Activated T-cell treated with anti-CD3 and anti-CD28 coated beads for 48 hours (primary cell): ENCODE results near the gene RHBDF1.

ENCODE experiments used
- DNase-seq: peaks from one replicate; pipeline ENCODE4 v3.0.0-alpha.2; 2020; ENCODE audit warnings: low read depth

Gene RHBDF1

GRCh38 chr16:74747-75334 is 2.4 kb upstream of the RHBDF1 start:
- no peak for DNase-seq

- no peak for DNase-seq
Measured at GRCh38 chr16:74051-74746, 1.8 kb upstream of the RHBDF1 start.

GRCh38 chr16:71540-72401 is 660 bp downstream of the RHBDF1 start:
- no peak for DNase-seq

- DNase-seq = no peak
Measured at GRCh38 chr16:71210-71539, 1.3 kb downstream of the RHBDF1 start.

- no peak for DNase-seq
Measured at GRCh38 chr16:69181-69580, 3.2 kb downstream of the RHBDF1 start.

GRCh38 chr16:67884-68789 is 4.3 kb downstream of the RHBDF1 start:
- DNase-seq = no peak

DNA sequence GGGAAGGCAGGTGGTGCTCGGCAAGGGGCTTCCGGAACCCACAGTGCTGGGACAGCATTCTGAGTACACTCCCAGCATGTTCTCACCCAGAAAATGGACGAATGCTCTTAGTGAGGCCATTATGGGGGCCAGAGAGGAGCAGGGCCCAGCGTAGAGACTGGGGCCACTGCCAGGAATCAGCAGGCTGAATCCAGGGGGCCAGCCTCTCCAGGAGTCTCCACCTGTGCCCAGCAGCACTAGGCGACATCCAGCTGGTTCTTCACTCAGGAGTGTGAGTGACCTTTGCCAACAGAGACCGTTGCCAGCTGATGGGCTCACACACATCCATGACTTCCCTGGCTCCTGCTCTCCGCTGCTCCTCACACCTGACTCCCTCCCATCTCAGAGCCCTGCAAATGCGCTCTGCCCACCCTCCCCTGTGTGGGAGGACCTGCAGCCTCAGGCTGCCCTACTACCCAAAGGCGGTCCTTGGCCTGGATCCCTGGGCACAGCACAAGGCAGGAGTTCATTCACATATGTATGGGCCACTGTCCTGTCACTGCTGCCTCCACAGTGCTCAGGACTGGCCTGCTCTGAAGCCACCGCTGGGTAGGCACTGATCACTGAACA is 5.1 kb downstream of the RHBDF1 start:
- DNase-seq = no peak

DNA sequence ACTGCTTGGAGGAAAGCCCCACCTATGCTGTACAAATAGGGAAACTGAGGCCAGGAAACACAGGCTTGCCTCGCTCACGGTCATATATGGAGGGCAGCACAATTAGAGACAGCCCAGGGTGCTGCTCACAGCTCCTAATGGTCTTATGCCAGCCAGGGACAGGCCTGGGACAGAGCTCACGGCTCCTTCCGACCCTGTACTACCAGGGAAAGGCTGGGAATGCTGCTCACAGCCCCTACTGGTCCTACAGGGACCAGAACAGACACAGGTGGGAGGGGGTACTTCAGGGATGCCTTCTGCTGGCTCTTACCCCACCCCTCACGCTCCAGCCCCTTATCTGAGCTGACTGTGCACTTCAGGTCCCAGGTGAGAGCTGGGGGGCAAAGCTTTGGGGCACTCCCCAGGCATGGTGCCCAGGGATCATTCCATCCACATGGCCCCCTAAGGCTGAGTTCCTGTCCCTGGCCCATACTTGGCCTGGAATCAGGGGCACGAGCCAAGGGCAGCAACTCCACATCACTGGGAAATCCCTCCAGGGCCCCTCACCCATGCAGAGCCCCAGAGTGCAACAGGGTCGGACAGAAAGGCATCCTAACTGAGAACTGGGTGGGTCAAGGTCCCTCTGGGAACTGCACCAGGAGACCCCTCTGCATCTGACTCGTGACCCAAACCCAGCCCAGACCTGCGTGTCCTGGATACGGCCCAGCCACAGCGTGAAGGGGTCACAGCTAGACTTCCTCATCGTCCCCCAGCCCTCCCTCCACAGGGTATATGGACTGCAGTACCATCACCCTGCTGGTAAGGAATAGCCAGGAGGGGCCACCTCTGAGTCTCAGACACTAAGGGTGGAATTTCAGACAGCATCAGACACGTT is 5.9 kb downstream of the RHBDF1 start:
- no peak for DNase-seq

- DNase-seq = peak; percentile 85
Measured at GRCh38 chr16:65745-66144, 6.7 kb downstream of the RHBDF1 start.

DNA sequence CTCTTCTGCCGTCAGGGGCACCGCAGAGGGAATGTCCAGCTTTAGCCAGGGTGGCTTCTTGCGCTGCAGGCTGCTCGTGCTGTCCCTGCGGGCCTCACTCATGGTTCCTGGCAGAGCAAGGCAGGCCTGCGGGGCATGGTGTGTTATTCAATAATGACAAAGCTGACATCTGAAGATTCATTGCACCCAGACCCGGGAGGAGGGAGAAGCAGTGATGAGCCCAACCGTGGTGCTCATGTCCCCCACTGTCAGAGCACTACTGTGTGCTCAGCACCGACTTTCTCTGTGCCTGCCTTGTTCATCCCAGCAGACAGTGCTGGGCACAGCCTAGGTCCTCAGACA is 7.5 kb downstream of the RHBDF1 start:
- no peak for DNase-seq

- no peak for DNase-seq
Measured at GRCh38 chr16:63998-64913, 8.2 kb downstream of the RHBDF1 start.

DNA sequence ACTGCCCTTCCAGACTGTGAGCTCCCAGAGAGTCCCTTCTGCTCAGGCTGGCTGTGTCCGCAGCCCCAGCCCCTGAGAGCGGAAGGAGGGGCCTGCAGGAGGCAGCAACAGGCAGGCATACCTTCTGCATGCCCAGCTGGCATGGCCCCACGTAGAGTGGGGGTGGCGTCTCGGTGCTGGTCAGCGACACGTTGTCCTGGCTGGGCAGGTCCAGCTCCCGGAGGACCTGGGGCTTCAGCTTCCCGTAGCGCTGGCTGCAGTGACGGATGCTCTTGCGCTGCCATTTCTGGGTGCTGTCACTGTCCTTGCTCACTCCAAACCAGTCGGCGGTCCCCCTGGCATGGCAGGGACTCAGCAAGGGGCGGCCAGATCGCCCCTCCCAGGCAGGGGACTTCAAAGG is 9.0 kb downstream of the RHBDF1 start:
- no peak for DNase-seq

DNA sequence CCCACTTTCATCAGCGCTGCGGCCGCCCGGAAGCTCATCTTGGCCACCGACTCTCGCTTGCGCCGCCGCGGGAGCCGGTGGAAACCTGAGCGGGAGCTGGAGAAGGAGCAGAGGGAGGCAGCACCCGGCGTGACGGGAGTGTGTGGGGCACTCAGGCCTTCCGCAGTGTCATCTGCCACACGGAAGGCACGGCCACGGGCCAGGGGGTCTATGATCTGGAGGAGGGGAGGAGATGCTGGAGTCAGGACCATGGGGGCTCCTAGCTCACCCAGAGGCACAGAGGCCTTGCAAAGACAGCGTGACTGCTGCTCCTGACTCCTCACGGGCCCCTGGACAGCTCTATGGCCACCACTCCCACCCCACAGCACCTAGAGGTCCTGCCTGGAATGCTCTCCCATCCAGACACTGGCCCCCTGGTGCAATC is 9.5 kb downstream of the RHBDF1 start:
- no peak for DNase-seq

- no peak for DNase-seq
Measured at GRCh38 chr16:62283-62967, 10.0 kb downstream of the RHBDF1 start.

DNA sequence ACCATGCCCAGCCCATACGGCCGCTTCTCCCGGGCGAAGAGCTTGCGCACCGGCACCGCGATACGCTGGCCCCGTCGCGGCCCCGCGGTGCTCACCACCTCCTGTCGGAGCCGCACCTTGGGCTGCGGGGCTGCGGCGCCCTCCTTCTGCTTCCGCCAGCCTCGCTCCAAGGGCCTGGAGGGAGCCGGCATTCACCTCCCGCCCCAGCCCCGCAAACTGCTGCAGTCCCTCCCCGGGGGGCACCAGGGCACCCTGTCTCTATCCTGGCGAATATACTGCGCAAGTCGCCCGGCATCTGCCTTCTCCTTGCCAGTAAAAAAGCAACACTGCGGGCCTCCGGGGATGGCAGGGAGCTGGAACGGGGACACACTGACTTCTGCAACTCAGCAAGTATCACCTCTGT is 10.6 kb downstream of the RHBDF1 start:
- DNase-seq = no peak

DNA sequence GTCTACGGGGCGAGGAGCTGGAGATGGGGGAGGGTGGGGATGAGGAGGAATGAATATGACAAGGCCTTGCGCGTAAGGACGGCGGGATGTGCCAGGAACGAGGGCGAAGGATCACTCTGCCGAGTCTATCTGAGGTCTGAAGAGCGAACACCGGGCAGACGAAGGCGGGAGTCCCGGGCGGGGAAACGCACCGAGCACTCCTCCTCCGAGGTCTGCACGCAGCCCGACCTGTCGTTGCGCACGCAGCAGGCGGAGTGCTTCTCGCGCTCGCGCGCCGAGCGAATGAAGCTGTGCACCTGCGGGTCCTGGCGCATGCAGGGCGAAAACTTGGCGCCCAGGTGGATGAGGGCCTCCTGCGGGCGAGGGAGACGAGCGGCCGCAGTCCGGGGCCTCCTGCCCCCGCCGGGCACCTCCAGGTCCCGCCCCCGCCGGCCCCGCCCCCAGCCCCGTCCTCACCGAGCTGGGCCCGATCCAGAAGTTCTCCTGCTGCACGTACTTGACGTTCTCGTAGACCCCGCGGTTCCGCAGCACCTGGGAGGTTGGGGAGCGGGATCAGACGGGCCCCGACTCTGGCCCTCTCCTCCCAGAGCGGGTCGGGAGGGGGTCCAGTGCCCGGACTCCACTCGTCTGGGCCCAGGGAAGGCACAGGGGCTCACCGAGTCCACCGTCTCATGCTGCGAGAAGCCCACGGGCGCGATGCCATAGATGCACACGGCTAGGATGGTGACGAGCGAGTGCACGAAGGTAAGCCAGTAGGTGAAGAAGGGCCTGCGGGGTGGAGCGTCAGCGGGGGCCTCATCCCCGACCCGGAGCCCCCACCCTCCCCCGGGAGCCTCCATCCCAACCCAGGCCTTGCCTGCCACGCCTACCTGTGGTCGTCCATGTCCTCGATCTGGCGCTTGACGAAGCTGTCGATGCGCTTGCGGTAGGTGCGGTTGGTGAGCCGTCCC is 11.2 kb downstream of the RHBDF1 start:
- DNase-seq = no peak

DNA sequence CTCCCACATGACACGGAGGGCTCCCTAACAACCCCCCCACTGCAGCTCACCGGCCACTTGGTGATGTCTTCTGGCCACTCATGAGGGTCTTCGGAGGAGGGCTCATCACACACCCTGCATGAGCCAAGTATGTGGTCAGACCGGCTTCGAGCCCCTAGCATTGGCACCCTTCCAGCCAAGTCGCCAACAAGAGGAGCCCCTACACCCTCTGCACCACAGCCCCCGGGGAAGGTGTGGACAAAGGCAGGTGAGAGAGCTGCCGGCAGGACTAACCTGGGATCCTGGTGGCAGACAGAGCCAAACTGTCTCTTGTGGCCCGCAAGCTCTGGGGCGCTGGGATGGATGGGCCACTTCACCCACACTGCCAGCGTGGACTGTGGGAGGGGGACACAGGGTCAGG is 12.3 kb downstream of the RHBDF1 start:
- no peak for DNase-seq

DNA sequence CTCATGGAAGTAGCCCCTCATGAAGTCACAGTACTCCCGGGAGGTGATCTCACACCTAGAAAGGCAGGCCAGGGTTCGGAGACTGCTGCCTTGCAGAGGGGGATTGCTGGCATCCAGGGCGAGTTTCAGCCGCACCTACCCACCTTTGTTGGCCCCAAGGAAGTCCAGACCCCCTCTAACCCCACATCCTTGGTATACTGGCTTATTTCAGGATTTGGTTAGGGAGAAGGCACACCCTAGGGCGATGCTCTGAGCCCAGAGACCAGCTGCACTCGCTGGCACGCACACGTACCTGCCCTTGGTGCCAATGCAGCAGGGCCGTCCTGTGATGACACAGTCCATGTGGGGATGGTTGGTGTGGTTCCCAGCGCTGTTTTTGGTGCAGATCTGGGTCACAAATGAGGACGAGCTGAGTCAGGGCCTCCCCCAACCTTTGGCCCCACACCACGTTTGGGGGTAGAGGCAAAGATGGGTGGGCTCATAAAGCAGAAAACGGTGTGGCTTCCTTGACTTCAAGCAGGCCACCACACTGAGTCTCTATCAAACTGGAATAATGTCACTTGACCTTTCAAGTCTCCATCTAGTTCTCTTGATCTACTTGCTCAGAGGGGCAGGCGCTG is 12.9 kb downstream of the RHBDF1 start:
- DNase-seq = no peak
